Measurements from ENCODE around the gene NF2. TPM values are rescaled to one million over a fixed set of nuclear protein-coding genes. Genes with fewer than 3 reads are reported as not detected.

The NF2 gene
- total RNA-seq, result 68.2 and 129 TPM in 2 replicates

GRCh38 chr22:29603358-29604075, at the start of gene NF2:
Gene NF2, plus strand, starts transcription at chr22:29603633. Its CDS starts 366 bp downstream, at chr22:29603999.

DNA sequence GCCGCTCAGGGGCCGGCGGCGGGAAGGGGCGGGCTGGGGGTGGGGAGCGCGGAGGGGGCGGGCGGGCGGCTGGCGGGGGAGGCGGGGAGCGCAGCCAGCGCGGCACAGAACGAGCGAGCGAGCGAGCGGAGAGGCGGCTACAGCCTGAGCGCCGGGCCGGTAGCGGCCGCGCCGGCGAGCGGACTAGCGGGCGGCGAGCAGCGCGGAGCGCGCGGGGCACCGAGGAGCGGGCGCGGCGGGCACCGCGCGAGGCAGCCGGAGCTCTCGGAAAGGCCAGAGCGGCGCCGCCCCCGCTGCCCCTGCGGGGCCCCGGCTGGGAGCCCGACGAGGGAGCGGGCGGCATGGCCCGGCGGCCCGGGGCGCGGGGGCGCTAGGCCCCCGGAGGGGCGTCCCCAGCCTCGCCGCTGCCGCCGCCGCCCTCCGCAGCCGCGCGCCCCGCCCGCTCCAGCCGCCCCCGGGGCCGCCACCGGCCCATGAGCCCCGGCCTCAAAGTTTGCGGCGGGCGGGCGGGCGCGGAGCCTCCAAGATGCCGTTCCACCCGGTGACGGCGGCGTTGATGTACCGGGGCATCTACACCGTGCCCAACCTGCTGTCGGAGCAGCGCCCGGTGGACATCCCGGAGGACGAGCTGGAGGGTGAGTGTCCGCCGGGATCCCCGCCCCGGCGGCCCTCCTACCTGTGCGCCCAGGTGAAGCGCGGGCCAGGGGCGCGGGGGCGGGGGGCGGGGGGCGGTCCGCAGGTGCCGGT, 116.6 kb downstream of the NF2 start, which contains the start of gene CABP7:
TSS of gene CABP7 (plus strand) at position 105 of the 747 bp plus-strand sequence. CDS start at position 527, 422 bp downstream.

Other genes with a start within 250 kb of the NF2 start
- 39.7 and 67.7 TPM in 2 replicates for gene AP1B1, start 215.1 kb upstream of the NF2 start, total RNA-seq
- not detected in 2 replicates for gene RFPL1, start 165.1 kb upstream of the NF2 start, total RNA-seq
- gene NEFH, start 123.4 kb upstream of the NF2 start, total RNA-seq, result under 0.01 and 1.7 TPM in 2 replicates
- gene THOC5, start 49.9 kb upstream of the NF2 start, total RNA-seq, result 47.1 and 51.6 TPM in 2 replicates
- 42.6 and 52.1 TPM in 2 replicates for gene NIPSNAP1, start 22.5 kb upstream of the NF2 start, total RNA-seq
- not detected in 2 replicates for gene CABP7, start 116.4 kb downstream of the NF2 start, total RNA-seq
- gene ZMAT5, start 163.4 kb downstream of the NF2 start, total RNA-seq, result 20.9 and 22.0 TPM in 2 replicates
- gene UQCR10, start 163.7 kb downstream of the NF2 start, total RNA-seq, result 68.5 and 77.5 TPM in 2 replicates
- 19.4 and 29.3 TPM in 2 replicates for gene ASCC2, start 234.6 kb downstream of the NF2 start, total RNA-seq

Data from regular cardiac myocyte (primary cell).